HG02981 (cell line): ENCODE results near the gene INTS6L.
"Not testable (repeated sequence)": the region's sequence is repeated elsewhere in the genome, so short reads cannot be mapped to it uniquely, and the experiment has no call there.

Experiments
- ATAC-seq: cut with Tn5 transposase; IDR thresholded peaks from one replicate; pipeline ENCODE4 v1.9.1; 2021; ENCODE audit warnings: mild to moderate bottlenecking, moderate library complexity; ENCODE audit not compliant: unreplicated experiment

Gene INTS6L

DNA sequence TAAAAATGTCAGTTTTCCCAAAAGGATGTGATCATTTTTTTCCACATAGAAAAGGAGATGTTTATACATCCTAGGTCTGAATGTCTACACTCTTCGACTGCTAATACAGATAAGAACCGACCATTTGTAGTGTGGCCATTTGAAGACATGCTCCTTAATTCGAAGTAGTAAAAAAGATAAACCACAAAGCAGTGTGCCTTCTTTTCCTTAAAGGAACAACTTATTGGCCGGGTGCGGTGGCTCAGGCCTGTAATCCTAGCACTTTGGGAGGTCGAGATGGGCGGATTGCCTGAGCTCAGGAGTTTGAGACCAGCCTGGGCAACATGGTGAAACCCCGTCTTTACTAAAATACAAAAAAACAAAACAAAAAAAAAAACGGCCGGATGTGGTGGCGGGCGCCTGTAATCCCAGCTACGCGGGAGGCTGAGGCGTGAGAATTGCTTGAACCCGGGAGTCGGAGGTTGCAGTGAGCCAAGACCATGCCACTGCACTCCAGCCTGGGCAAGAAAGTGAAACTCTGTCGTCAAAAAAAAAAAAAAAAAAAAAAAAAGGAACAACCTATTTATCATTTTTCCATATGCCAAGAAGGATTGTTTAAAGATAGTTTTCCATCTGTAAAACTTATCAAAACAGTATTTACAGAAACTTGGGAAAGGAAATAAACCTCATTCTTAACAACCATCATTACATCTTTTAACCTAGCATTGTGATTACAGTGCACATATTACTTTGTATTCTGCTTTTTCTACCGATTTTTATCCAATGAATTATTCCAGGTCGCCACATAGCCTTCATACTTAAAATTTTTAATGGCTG is 2.6 kb downstream of the INTS6L start:
- no peak for ATAC-seq

DNA sequence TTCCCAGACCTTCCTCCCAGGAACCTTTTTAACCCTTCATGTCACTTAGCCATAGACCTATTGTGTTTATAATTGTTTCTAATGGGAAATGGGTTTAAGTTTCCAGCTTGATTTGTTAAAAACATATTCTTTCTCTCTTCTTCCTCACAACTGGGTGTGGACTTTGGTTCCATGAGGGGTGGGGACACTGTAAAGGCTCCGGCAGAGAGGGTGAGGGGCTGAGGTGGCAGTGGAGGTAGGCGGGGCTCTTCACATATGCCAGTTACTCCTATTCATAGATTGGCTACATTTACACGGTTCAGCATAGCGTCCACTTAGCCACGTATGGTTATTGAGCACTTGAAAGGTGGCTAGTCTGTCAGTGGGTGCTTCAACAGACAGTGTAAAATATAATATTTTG is 7.8 kb downstream of the INTS6L start:
- no peak for ATAC-seq

DNA sequence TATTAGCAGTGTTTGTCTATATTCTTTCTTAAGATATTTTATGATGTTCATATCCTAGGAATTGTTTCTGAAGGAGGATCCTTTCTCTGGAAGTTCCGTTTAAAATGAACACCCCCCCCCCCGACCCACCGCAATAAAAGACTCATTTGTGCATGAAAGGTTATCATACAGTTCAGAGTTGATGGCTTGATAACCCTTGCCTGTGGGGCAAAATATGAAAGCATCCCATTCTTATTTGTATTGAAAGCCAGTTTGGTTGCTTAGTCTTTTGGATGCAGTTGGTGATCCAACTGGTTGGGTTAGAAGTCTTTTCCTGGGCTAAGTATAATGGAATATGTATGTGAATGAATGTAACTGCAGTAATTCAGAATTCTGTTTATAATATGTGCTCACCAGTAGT is 8.3 kb downstream of the INTS6L start:
- no peak for ATAC-seq

DNA sequence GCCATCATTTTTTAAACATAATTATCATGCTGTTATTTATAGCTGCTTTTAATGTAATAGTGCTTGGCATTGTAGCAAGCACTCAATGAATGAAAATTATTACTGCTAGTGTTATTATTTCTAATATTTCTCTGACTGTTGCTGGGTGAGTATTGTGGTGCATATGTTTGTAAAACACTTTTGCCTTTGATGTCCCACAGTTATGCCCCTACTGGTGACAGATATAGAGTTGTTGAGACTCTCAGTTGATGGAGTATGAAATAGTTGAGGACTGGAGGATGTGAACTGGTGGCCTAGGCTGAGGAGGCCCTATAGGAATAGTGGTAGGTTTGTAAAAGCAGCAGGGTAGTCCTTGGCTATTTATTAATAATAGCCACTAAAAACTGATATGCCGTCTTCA is 9.6 kb downstream of the INTS6L start:
- no peak for ATAC-seq

DNA sequence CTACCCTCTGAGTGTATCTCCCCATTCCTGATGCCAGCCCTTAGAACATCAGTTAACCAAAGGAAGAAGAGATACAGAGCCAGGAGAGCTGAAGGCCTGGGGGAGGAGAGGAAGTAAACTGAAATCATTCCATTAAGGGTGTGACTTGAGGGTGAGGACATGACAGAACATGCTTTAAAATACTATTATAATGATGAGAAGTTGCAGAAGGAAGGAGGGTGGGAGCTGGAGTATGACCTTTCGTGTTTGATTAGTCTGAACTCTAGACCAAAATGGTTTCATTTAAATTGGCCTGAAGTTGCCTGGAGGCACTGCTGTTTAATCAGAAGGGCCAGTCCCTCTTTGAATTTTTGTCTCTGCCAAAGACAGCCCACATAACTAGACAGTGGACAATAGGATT is 11.4 kb downstream of the INTS6L start:
- no peak for ATAC-seq

DNA sequence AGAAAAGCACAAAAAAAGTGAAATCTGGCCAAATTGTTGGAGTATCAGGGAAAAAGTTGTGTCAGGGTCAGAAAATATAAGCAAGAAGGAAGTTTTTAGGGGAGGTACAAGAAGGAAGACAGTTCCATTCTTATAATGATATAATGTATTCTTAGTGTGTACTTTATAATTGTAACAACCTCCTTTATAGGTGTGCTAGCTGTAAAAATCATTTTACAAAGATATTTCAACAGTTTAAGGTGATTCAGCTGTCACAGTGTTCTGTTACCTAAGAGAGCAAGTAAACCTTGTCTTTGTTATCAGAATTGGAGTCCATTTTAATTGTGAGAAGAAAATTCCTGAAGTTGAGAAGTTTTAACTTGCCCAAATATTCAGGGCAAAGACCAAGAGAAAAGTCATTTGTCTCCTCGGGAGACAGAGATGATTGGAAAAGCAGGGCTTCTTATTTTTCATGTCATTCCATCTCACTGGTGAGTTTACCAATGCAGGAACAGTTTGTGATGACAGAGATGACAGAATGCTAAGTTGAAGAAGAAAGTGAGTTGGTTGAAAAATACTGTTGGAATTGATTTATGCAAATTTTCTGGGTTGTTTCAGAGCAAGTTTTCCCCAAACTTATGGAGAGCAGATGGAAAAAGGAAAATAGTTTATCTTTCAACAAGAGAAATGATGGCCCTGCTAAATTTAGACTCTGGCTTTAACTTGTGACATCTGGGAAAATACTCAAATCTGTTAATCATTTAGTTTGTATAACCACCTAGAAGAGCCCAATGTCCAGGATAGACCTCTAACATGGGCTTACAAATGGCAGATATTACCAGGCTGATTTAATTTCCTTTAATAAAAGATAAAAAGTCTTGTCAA is 14.8 kb downstream of the INTS6L start:
- no peak for ATAC-seq

DNA sequence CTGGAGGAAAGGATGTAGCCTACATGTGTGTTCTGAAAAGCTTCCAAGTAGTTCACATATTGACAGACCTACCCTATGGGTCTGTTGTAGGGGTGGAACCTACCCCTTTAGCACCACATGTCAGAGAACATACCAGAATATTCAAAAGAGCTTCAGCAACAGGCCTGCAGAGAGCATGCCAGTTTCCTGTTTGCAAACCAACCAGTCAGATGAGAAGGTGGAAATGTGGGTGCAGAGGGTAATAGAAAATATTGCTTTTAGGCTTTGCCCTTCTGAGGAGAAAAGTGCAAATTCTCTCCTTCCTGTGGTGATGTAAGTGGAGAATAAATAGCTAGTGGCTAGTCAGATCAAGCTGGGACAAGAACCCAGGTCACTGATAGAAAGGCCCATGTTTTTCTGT is 16.4 kb downstream of the INTS6L start:
- ATAC-seq = no peak

DNA sequence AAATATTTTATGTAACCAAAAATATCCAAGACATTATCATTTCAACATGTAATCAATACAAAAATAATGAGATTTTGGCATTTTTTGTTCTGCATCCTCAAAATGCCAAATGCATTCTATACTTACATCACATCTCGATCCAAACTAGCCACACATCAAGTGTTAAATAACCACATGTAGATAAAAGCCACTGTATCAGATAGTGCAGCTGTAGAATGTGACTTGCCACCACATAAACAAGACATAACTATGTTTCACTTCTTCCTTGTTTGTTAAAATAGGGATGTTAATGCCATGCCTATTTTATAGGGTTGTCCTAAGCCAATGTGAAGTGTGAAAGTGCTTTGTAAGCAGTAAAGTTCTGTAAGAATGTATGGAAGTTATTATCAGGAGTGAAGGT is 20.9 kb downstream of the INTS6L start:
- ATAC-seq = no peak

DNA sequence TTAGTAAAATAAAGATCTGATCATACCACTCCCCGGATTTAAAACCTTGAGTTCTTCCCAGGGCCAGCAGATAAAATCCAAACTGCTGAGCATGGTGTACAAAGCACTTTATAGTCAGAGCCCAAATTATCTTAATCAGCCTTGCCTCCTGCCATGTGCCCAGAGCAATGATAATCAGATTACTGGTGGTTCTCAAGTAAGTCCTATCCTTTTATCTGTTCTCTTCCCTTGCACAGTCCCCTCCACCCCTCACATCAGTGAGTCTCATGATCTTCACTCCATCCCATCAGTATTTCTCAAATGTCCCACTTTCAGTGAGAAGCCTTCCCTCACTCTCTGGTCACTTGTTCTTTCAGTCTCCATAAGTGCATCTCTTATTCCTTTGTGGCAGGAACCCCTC is 22.7 kb downstream of the INTS6L start:
- ATAC-seq = no peak

DNA sequence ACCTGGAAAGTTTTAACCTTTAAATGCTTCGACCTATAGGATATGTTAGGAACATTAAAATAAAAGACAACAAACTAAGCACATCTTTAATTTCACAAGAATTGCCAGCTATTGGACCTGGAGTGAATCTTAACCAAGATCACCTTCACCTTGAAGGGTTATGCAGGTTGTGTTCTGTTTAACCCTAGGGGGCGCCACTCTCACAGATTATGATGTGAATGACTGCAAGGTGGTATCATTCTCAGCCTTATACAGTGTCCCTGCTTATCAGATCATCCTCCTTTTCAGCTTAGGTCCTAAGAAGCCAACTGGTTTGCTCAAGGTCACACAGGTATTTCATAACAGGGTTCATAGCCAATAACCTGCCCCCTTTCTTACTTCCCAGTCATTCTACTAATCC is 23.5 kb downstream of the INTS6L start:
- no peak for ATAC-seq

DNA sequence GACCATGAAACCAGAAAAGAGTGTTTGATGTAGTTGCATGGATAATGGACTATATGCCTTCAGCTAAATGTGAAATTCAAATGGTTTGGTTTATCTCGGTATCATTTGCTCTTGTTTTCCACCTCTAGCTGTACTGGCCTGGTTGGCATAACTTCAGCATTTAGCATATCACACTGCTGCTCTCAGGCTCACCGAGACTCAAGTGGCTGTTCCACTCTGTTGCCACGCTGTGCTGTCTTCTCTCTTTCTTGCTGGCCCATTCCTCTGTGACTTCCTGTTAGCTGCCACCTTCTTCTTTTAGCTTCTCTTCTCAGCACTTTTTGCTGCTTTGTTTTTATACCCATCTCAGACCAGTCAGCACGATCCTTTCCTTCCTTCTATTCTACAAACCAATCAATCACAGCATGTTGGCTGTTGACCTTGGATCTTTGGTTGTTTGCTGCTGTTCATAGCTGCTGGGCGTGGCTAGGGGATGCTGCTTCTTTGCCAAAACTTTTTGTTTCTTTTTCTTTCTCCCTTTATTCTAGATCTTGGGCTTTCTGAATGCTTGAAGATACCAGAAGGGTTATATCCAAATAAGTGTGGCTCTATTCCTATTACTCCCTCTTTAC is 24.0 kb downstream of the INTS6L start:
- ATAC-seq = no peak

DNA sequence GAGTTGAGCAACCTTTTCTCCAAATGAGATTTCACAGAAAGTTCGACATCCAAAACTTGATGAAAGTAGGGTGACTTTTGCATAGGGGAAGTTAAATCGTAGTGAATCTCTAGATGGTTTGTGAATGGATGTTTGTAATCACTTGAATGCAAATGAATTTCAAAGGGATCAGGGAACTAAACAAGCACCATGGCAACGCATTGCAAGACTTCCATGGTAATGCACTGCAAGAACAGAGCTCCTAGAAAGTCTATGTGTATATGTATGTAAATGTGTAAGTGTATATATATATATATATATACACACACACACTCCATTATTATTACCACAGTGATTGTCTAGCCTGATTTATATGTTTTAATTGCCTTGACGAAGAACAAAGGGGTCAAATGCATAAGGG is 27.3 kb downstream of the INTS6L start:
- no peak for ATAC-seq

DNA sequence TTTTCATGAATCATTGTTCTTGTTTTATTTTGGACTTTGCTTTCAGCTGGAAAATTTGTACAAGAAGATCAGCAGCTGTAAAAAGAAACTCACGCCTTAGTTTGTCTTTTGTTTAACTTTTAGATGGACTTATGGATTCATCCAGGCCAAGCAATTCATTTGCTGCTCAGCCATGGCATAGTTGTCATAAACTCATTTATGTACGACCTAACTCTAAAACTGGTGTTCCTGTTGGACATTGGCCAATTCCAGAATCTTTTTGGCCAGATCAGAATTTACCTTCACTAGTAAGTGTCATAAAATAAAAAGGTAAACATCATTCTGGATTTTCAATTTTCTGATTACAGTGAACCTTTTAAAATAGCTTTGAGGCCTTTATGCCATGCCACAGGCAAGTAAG is 29.1 kb downstream of the INTS6L start:
- ATAC-seq = no peak

DNA sequence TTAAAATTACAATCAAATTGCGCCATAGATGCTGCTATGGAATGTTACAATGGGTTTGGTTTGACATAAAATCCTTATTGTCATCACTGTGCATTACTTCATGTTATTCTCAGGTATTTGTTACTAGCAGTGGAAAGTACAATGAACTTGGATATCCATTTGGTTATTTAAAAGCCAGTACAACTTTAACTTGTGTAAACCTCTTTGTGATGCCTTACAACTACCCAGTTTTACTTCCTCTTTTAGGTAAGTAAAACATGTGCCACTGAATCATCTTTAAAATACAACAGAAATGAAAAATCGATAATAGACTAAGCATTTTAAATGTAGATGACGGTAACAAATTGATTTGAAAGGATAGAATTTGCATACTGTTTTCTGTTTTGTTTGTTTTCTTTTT is 35.6 kb downstream of the INTS6L start:
- ATAC-seq = no peak

DNA sequence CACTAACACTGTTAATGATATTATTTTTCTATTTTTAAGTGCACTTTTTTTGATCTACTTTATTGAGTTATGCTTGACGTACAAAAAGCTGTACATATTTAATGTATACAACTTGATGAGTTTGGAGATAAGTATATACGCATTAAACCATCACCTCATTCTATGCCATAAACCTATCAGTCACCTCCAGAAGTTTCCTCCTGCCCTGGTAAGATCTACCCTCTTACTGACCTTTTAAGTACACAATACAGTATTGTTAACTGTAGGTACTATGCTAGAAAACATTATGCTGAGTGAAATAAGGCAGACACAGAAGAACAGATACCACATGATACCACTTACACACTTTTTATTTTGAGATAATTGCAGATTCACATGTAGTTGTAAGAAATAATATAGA is 36.9 kb downstream of the INTS6L start:
- no peak for ATAC-seq

DNA sequence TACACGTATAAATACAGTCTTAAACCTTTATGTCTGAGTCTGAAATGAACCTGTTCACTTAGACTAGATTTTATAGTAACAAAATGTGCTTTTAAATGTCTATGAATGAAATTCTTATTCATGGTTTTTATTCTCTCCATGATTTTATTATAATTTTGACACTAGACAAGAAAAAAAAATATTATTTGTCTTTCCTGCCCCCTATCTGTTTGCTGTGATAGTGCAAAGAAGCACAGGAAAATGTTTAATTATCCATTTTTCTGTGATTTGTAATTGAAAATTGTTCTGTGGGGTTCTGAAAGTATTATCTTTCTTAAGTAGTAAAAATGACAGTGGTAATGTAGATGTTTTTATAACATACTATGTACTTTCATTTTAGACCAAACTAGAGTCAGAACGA is 52.0 kb downstream of the INTS6L start:
- no peak for ATAC-seq

DNA sequence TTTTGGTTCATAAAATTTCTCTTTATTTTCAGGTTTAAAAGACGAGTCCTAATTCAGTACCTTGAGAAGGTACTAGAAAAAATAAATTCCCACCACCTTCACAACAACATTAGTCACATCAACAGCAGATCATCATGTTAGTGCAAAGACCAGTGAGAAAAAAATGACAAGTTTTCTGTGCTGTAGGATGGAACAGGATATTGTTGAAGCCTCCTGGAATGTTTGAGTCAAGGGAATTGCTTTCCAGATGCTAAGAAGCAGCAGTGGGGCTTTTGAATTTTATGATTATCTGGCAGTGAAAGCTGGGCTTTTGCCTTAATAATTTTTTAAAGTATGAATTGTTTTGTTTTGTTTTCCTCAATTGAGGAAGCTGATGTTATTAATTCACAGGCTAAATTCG is 61.0 kb downstream of the INTS6L start:
- no peak for ATAC-seq

DNA sequence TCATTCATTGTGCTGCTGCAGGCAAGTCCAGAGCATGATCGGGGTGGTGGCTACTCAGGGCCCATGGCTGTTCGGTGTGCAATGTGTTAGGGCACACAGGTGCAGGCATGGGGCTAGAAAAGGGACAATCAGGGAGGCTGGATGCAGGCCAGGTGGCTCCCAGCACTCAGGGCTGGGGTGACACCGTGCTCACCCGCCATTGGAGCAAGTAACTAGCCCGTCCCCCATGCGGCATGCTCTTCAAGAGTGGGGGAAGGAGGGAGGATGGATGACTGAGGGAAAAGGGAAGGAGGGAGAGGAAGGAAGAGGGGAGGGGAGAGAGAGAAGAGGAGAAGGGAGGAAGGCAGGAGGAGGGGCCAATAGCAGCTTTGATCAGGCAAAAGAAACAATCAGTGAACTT is 64.7 kb downstream of the INTS6L start:
- ATAC-seq = no peak

DNA sequence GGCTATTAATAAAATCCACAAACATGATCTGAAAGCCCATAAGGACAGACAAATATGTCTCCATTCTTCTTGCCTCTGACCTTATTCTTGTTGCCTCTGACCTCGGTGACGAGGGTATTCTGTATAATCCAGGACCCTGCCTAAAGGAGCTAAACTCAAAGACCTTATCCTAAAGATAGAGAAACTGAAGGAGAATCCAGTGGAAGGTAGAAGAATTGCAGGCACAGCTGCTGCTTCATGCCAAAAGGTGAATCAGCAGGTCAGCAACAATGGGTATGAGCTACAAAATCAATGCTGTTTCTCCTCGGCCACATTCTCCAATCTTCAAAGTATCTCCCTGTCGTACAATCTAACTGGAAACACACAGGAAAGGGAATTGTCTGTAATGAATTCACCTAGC is 71.4 kb downstream of the INTS6L start:
- no peak for ATAC-seq

DNA sequence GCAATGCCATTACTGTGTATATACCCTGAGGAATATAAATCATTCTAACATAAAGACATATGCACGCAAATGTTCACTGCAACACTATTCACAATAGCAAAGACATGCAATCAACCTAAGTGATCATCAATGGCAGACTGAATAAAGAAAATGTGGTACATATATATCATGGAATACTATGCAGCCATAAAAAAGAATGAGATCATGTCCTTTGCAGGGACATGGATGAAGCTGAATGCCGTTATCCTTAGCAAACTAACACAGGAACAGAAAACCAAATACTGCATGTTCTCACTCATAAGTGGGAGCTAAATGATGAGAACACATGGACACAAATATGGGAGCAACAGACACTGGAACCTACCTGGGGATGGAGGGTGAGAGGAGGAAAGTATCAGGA is 73.6 kb downstream of the INTS6L start:
- ATAC-seq = not testable (repeated sequence)

DNA sequence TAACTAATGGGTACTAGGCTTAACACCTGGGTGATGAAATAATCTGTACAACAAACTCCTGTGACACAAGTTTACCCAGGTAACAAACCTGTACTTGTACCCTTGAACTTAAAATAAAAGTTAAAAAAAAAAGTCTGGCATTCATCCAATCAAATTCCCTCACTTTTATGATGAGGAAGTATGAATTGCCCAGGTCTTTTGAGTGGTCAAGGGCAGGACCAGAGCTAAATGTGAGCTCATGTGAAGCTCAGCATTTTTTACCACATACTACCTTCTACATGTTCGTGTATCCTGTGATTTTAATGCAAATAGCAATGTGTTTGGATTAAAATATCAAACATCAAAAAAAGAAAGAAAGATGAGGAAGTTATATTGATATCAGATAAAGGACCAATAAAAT is 74.0 kb downstream of the INTS6L start:
- not testable (repeated sequence) for ATAC-seq

DNA sequence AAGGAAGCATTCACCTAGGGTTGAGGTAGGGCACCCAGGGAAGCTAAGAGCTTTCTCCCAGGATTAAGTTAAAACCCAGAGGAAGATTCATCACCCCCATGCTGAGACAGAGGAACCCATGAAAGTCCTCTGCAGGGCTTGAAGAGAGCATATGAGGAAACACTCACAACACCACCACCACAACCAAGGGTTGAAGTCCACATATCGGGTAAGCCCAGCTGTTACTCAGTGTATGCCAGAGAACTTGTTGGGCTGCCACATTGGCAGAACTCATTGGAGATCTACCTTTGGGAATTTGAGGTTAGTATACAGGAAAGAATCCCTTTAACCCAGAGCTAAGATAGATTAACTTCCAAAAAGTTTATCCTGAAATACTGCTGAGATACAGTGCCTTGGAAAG is 75.1 kb downstream of the INTS6L start:
- ATAC-seq = no peak
